GM12878 (cell line): ENCODE data around the gene HAGHL. TPM values are rescaled to one million over a fixed set of nuclear protein-coding genes. Genes with fewer than 3 reads are reported as not detected.

Experiments used
- ATAC-seq: fragments of 200-7000 bp; cut with Tn5 transposase; 3 replicates; pipeline ENCODE4 v1.9.1; 2020; ENCODE audit warnings: mild to moderate bottlenecking, moderate library complexity
- BruUV-seq: library from RNA; stranded (reverse); fragments of 400-500 nt; replicated peaks from 2 replicates; lab custom pipeline; 2021; lab: Mats Ljungman, UMichigan
- CTCF ChIA-PET: fragments of 300-600 bp; sonication (Branson Sonifier 250); formaldehyde crosslinking; extraction: SDS; loops from one replicate; lab custom pipeline; 2021; ENCODE audit warnings: inconsistent platforms; lab: Yijun Ruan, JAX
- POLR2A ChIA-PET: fragments of 350-600 bp; formaldehyde crosslinking; extraction: SDS; loops from one replicate; lab custom pipeline; 2021; ENCODE audit warnings: inconsistent platforms; lab: Charles Lee
- RAD21 ChIA-PET: fragments of 300-600 bp; sonication (Branson Sonifier 250); formaldehyde crosslinking; loops from one replicate; lab custom pipeline; 2023; ENCODE audit warnings: antibody characterized with exemption; ENCODE audit not compliant: unreplicated experiment; lab: Charles Lee
- SMC1A ChIA-PET: fragments of 300-600 bp; sonication (Branson Sonifier 250); formaldehyde crosslinking; loops from one replicate; lab custom pipeline; 2023; ENCODE audit not compliant: unreplicated experiment, uncharacterized antibody; lab: Charles Lee
- DNase-seq: peaks from one replicate; pipeline ENCODE4 v3.0.0-alpha.2; 2011; ENCODE audit warnings: low read depth, low spot score
- FAIRE-seq: peaks from 3 replicates; lab custom pipeline; 2011; peaks lifted over from hg19 to GRCh38; lab: Jason Lieb, UNC
- H2AFZ ChIP-seq: 2 replicates; pipeline ENCODE4 v1.6.0; 2011; ENCODE audit warnings: low read depth, low read length, control low read depth; ENCODE audit not compliant: control insufficient read depth
- H3K27ac ChIP-seq: 2 replicates; pipeline ENCODE4 v1.5.1; 2011; ENCODE audit warnings: control low read depth; ENCODE audit not compliant: control insufficient read depth, insufficient read depth
- H3K27me3 ChIP-seq, 2 experiments: replicated peaks in 1 of 2; 2 replicates each; pipeline versions ENCODE4 v1.6.0 to v1.6.1; 2011; ENCODE audit warnings: low read length in 1 of 2; ENCODE audit not compliant: control insufficient read depth in 2 of 2, insufficient read depth in 2 of 2
- H3K36me3 ChIP-seq, 2 experiments: 2 replicates each; pipeline ENCODE4 v1.5.1; 2011; ENCODE audit warnings: low read length in 1 of 2; ENCODE audit not compliant: control insufficient read depth in 2 of 2, insufficient read depth in 2 of 2
- H3K4me1 ChIP-seq: 2 replicates; pipeline ENCODE4 v1.6.1; 2011; ENCODE audit warnings: mild to moderate bottlenecking, low read length, moderate library complexity, mixed read lengths; ENCODE audit not compliant: control insufficient read depth, insufficient read depth
- H3K4me2 ChIP-seq: 2 replicates; pipeline ENCODE4 v1.6.0; 2011; ENCODE audit warnings: control low read depth; ENCODE audit not compliant: control insufficient read depth, insufficient read depth
- H3K4me3 ChIP-seq: fragments of 200-600 bp; sonication (generic); 2 replicates; pipeline ENCODE4 v1.5.1; 2016
- H3K79me2 ChIP-seq: 2 replicates; pipeline ENCODE4 v1.6.0; 2011; ENCODE audit warnings: low read length; ENCODE audit not compliant: control insufficient read depth, insufficient read depth
- H3K9ac ChIP-seq: 2 replicates; pipeline ENCODE4 v1.8.0; 2011; ENCODE audit warnings: low read length, control low read depth, mixed read lengths; ENCODE audit not compliant: control insufficient read depth, insufficient read depth
- H3K9me3 ChIP-seq: replicated peaks from 3 replicates; pipeline ENCODE4 v1.5.1; 2011; ENCODE audit warnings: mild to moderate bottlenecking, low read length; ENCODE audit not compliant: control insufficient read depth, insufficient read depth
- H4K20me1 ChIP-seq: 2 replicates; pipeline ENCODE4 v1.6.0; 2011; ENCODE audit not compliant: control insufficient read depth, insufficient read depth
- IKZF1 ChIP-seq: fragments of 450-650 bp; conservative IDR thresholded peaks from 2 replicates; pipeline ENCODE4 v1.6.1; 2017; ENCODE audit warnings: antibody characterized with exemption, mild to moderate bottlenecking
- ZZZ3 ChIP-seq: IDR thresholded peaks from 2 replicates; pipeline ENCODE4 v1.6.1; 2011; ENCODE audit warnings: low read depth; ENCODE audit not compliant: control insufficient read depth, insufficient read length
- WGBS: methylation state at CpG from one replicate; pipeline ENCODE4 v1.1.6; 2016; ENCODE audit warnings: low lambda C conversion rate; ENCODE audit not compliant: insufficient replicate concordance, insufficient coverage; ENCODE audit errors: missing lambda C conversion rate; 5-methylcytosine and 5-hydroxymethylcytosine counted together
- in situ Hi-C: fragments of 300-500 bp; cut with MboI; formaldehyde crosslinking; loops from 9 replicates; pipeline ENCODE4 v1.14.3; 2018; ENCODE audit warnings: mixed read lengths
- intact Hi-C: fragments of 100-400 bp; cut with micrococcal nuclease; formaldehyde crosslinking; loops from one replicate; pipeline ENCODE4 v1.14.2; 2022; ENCODE audit not compliant: unreplicated experiment
- polyA plus RNA-seq, 11 experiments: library from polyadenylated mRNA; depleted of rRNA in 4 of 11; unstranded in 6 of 11; stranded (reverse) in 5 of 11; fragments of >200 nt; fragmentation: Nextera tagmentation in 4 of 11; fragmentation: Illumina TruSeq in 1 of 11; extraction: Ambion mirVana in 4 of 11; extraction: Trizol in 1 of 11; gene quantifications; 1 replicate in 1 of 11; 2 replicates in 10 of 11; pipeline versions ENCODE4 v1.2.1 to v1.2.3, GENCODE V29; 2011 to 2016; ENCODE audit warnings: inconsistent platforms in 2 of 11, missing spikeins in 2 of 11, low read depth in 1 of 11
- total RNA-seq, 4 experiments: library from RNA; depleted of rRNA in 3 of 4; stranded (reverse); fragments of >200 nt in 3 of 4; fragmentation: Illumina TruSeq in 1 of 4; extraction: Trizol in 1 of 4; gene quantifications; 2 replicates each; pipeline versions ENCODE4 v1.2.1 to v1.2.3, GENCODE V29; 2013 to 2021
- TF ChIP-seq, protein P1 (sequence below): IDR thresholded peaks from 2 replicates; pipeline ENCODE4 v1.6.1; 2011; ENCODE audit warnings: borderline replicate concordance, low read depth, mild to moderate bottlenecking, moderate library complexity, low read length; ENCODE audit not compliant: insufficient read depth, poor library complexity, severe bottlenecking

HAGHL gene
- total and polyA plus RNA-seq, 10 of the 15 experiments (the other 5 are each of a cell fraction or from before 2014, with no cell fraction given): 0.23 to 44.6 (median 16.4) TPM

DNA sequence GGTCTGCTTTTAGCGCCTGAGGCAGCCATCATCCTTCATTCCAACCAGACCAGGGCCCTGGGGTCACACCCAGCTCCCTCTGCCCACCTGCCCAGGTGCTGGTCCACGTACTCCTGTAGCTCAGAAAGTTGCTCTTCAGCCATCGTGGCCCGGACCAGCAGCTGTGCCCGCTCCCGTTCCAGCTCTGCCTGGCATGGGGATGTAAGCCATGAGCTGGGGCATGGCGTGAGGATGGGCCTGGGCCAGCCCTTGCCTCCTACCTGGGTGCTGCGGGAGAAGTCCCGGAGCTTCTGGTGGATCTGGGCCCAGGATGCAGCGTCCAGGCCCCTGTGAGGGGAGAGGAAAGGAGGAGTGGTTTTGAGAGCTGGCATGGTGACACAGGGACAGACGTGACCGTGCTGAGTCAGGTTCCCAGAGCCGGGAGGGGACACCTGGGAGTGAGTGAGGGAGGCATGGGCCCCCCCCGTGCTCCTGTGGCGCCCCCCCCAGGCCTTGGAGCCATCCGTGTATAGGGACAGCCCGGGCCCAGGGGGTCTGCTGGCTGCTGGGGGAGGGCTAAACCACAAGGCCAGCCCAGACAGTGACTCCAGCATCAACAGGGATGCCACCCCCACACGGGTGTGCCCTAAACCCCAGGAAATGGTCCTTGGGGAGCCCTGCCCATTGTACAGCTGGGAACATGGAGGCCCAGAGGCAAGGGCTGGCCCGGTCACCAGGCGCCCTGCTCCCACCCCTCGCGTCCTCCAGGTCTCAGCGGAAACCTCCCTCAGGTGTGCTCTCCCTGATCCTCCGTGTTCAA, 3.9 kb upstream of the HAGHL start:
- H3K9ac ChIP-seq: no peak overlapping the region
- ChIA-PET RAD21 (interaction anchor here (0.5 kb wide), 1 partner anchor 15 kb away, joined by 3 read pairs; no protein-coding TSS in a partner anchor), CTCF (interaction anchor here (0.7 to 1.4 kb wide), 3 partner anchors 13 to 63 kb away, joined by 3 to 4 read pairs (median 3); no protein-coding TSS in a partner anchor)
- no peaks in the 10 kb centered on the region; the same call in none of the 2 replicates for H3K79me2 ChIP-seq
- no peaks in the 10 kb centered on the region for H3K36me3 ChIP-seq
- no peak overlapping the region for H3K27ac ChIP-seq
- H3K4me3 ChIP-seq: no peak overlapping the region
- H3K9me3 ChIP-seq: no peaks in the 10 kb centered on the region
- H3K4me2 ChIP-seq: no peak overlapping the region
- H2AFZ ChIP-seq: no peak overlapping the region
- no peaks in the 10 kb centered on the region for H4K20me1 ChIP-seq
- WGBS: 86% methylated on average over 24 of the region's 24 CpGs
- no peak for ATAC-seq
- in situ Hi-C loops: no loop called here
- TF ChIP-seq, protein P1, sequence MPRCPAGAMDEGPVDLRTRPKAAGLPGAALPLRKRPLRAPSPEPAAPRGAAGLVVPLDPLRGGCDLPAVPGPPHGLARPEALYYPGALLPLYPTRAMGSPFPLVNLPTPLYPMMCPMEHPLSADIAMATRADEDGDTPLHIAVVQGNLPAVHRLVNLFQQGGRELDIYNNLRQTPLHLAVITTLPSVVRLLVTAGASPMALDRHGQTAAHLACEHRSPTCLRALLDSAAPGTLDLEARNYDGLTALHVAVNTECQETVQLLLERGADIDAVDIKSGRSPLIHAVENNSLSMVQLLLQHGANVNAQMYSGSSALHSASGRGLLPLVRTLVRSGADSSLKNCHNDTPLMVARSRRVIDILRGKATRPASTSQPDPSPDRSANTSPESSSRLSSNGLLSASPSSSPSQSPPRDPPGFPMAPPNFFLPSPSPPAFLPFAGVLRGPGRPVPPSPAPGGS: no peak
- TF ChIP-seq ZZZ3 (no peak), IKZF1 (no peak)
- TF ChIP-seq, all 136 proteins: peak for 0
- POLR2A ChIA-PET: interaction anchor here (0.8 to 1.0 kb wide), 2 partner anchors 13 to 42 kb away, joined by 3 read pairs; no protein-coding TSS in a partner anchor
- SMC1A ChIA-PET: no interaction called here
- no peak for DNase-seq
- intact Hi-C loops: no loop called here
- Histone ChIP-seq H3K27me3 (no peaks in the 10 kb centered on the region), H3K4me1 (peaks cover 20% of the 10 kb centered on the region)
- BruUV-seq: no TSS peak
- no peak for FAIRE-seq
